HepG2 (cell line): ENCODE measurements around the gene KIF24. TPM values are rescaled to one million over a fixed set of nuclear protein-coding genes. Genes with fewer than 3 reads are reported as not detected.

Experiments
- CENPT ChIP-seq: sonication (generic); formaldehyde crosslinking; IDR thresholded peaks from 2 replicates; pipeline ENCODE4 v1.8.0; 2022; ENCODE audit warnings: low read depth, mild to moderate bottlenecking, moderate library complexity, missing genetic modification reagents
- CSRNP1 ChIP-seq: sonication (generic); formaldehyde crosslinking; IDR thresholded peaks from 2 replicates; pipeline ENCODE4 v1.8.1; 2023; ENCODE audit warnings: mild to moderate bottlenecking, missing genetic modification reagents
- DDIT3 ChIP-seq: sonication (generic); formaldehyde crosslinking; IDR thresholded peaks from 2 replicates; pipeline ENCODE4 v1.4.0; 2020; ENCODE audit warnings: mild to moderate bottlenecking, missing genetic modification reagents
- ELF1 ChIP-seq: sonication (generic); formaldehyde crosslinking; IDR thresholded peaks from 2 replicates; pipeline ENCODE4 v1.4.0; 2020; ENCODE audit warnings: missing genetic modification reagents
- JUN ChIP-seq: sonication (generic); formaldehyde crosslinking; IDR thresholded peaks from 2 replicates; pipeline ENCODE4 v1.4.0; 2020; ENCODE audit warnings: mild to moderate bottlenecking, missing genetic modification reagents
- KAT8 ChIP-seq: IDR thresholded peaks from 2 replicates; pipeline ENCODE4 v1.6.1; 2016; ENCODE audit warnings: missing genetic modification reagents, missing compliant biosample characterization
- SNRNP70 ChIP-seq: fragments of 200-400 bp; formaldehyde crosslinking; IDR thresholded peaks from 2 replicates; pipeline ENCODE4 v1.6.1; 2017; ENCODE audit warnings: mild to moderate bottlenecking, low read depth, low read length, moderate library complexity
- SRF ChIP-seq: IDR thresholded peaks from 2 replicates; pipeline ENCODE4 v1.6.1; 2011; ENCODE audit warnings: mild to moderate bottlenecking, low read depth, low read length, moderate library complexity
- TFDP2 ChIP-seq: sonication (generic); formaldehyde crosslinking; IDR thresholded peaks from 2 replicates; pipeline ENCODE4 v1.4.0; 2020; ENCODE audit warnings: missing genetic modification reagents
- ZBTB20 ChIP-seq: sonication (generic); formaldehyde crosslinking; IDR thresholded peaks from 2 replicates; pipeline ENCODE4 v1.8.1; 2023; ENCODE audit warnings: missing genetic modification reagents, low read depth, mild to moderate bottlenecking, borderline replicate concordance
- ZBTB42 ChIP-seq: sonication (generic); formaldehyde crosslinking; IDR thresholded peaks from 2 replicates; pipeline ENCODE4 v1.5.0; 2020; ENCODE audit warnings: mild to moderate bottlenecking, missing genetic modification reagents
- ZFP36 ChIP-seq: fragments of 150-350 bp; IDR thresholded peaks from 2 replicates; pipeline ENCODE4 v1.6.1; 2018; ENCODE audit warnings: borderline replicate concordance, low read length, low read depth; ENCODE audit not compliant: partially characterized antibody
- ZNF180 ChIP-seq: sonication (generic); formaldehyde crosslinking; IDR thresholded peaks from 2 replicates; pipeline ENCODE4 v1.4.0; 2020; ENCODE audit warnings: low read depth, missing genetic modification reagents, borderline replicate concordance
- ZNF484 ChIP-seq: sonication (generic); formaldehyde crosslinking; IDR thresholded peaks from 2 replicates; pipeline ENCODE4 v1.5.1; 2020; ENCODE audit warnings: mild to moderate bottlenecking, low read depth, missing genetic modification reagents, borderline replicate concordance
- ZNF543 ChIP-seq: sonication (generic); formaldehyde crosslinking; IDR thresholded peaks from 2 replicates; pipeline ENCODE4 v1.4.0; 2020; ENCODE audit warnings: mild to moderate bottlenecking, missing genetic modification reagents
- ZNF598 ChIP-seq: sonication (generic); formaldehyde crosslinking; IDR thresholded peaks from 2 replicates; pipeline ENCODE4 v1.5.1; 2020; ENCODE audit warnings: mild to moderate bottlenecking, missing genetic modification reagents, borderline replicate concordance
- ZNF646 ChIP-seq: sonication (generic); formaldehyde crosslinking; IDR thresholded peaks from 2 replicates; pipeline ENCODE4 v1.9.0; 2021; ENCODE audit warnings: mild to moderate bottlenecking, missing genetic modification reagents
- ZNF761 ChIP-seq: sonication (generic); formaldehyde crosslinking; conservative IDR thresholded peaks from 2 replicates; pipeline ENCODE4 v1.4.0; 2020; ENCODE audit warnings: mild to moderate bottlenecking, missing genetic modification reagents
- ZNF780A ChIP-seq: sonication (generic); formaldehyde crosslinking; IDR thresholded peaks from 2 replicates; pipeline ENCODE4 v1.8.0; 2022; ENCODE audit warnings: mild to moderate bottlenecking, missing genetic modification reagents, moderate library complexity
- polyA plus RNA-seq, 8 experiments: library from polyadenylated mRNA; depleted of rRNA in 3 of 8; stranded (reverse) in 7 of 8; unstranded in 1 of 8; fragments of >200 nt; fragmentation: Illumina TruSeq in 4 of 8; extraction: Trizol in 4 of 8; gene quantifications; 2 replicates each; pipeline versions ENCODE4 v1.2.1 to v1.2.3, GENCODE V29; 2011 to 2016; ENCODE audit warnings: low read depth in 4 of 8, missing spikeins in 1 of 8, mixed read lengths in 1 of 8; ENCODE audit not compliant: insufficient read depth in 1 of 8
- total RNA-seq, 5 experiments: library from RNA; depleted of rRNA; stranded (reverse); fragments of >200 nt; fragmentation: Illumina TruSeq; extraction: Trizol; gene quantifications; 2 replicates each; pipeline ENCODE4 v1.2.3, GENCODE V29; 2016; ENCODE audit warnings: low read depth in 1 of 5

Gene KIF24
- total and polyA plus RNA-seq, 2 of the 13 experiments (the other 11 are each of a cell fraction or from before 2014, with no cell fraction given), result 1.1 to 3.0 TPM

GRCh38 chr9:34328987-34329832 is at the start of gene KIF24, which contains the start of gene NUDT2 (continued):
- TF ChIP-seq CSRNP1 (peak; percentile 13; the same call in 1 of the 2 replicates), ZNF780A (no peak), ZNF484 (CRISPR knock-in tag) (no peak), TFDP2 (CRISPR knock-in tag) (peak; percentile 99), ZNF543 (CRISPR knock-in tag) (no peak), DDIT3 (CRISPR knock-in tag) (no peak), ELF1 (CRISPR knock-in tag) (peak; percentile 48; the same call in 1 of the 2 replicates), ZNF646 (CRISPR knock-in tag) (no peak), ZBTB42 (no peak), SRF (no peak), SNRNP70 (no peak), ZFP36 (no peak), ZNF598 (CRISPR knock-in tag) (peak; percentile 24; the same call in 1 of the 2 replicates), KAT8 (peak; percentile 50; the same call in 1 of the 2 replicates), CENPT (CRISPR knock-in tag) (peak; percentile 44; the same call in 1 of the 2 replicates), ZNF180 (CRISPR knock-in tag) (no peak), JUN (CRISPR knock-in tag) (no peak), ZNF761 (CRISPR knock-in tag) (no peak; the same call in 1 of the 2 replicates), ZBTB20 (CRISPR knock-in tag) (no peak)
